Activated CD4-positive, alpha-beta T cell treated with anti-CD3 and anti-CD28 coated beads, Interleukin-10, Interleukin-2, amounts not matched to agents 100 ng/mL and 50 ng/mL, durations not matched to agents 16 hours and 8 hours (primary cell): ENCODE measurements around the gene PIP5K1C.

ENCODE experiments used
- DNase-seq: peaks from one replicate; pipeline ENCODE4 v3.0.0-alpha.2; 2020

PIP5K1C gene

GRCh38 chr19:3622224-3622623, 78.0 kb downstream of the PIP5K1C start:
- no peak for DNase-seq

DNA sequence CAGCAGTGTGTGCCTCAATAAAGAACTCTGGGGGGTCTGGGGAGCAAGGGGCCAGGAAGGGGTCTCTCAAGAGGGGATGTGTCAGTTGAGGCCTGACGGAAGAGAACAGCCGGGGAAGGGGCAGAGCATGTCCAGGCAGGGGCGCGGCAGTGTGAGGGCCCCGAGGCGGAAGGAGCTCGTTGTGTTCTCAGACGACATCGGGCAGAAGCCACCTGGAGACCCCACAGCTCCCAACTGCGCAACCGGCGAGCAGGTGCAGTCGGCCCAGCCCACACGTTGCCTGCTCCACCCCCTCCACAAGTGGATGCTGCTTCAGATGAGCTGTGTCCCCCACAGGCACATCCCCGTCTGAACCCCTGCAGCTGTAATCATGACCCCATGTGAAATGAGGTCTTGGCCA, 78.6 kb downstream of the PIP5K1C start:
- DNase-seq, result no peak

GRCh38 chr19:3620817-3621547, 79.3 kb downstream of the PIP5K1C start:
- DNase-seq, result no peak

DNA sequence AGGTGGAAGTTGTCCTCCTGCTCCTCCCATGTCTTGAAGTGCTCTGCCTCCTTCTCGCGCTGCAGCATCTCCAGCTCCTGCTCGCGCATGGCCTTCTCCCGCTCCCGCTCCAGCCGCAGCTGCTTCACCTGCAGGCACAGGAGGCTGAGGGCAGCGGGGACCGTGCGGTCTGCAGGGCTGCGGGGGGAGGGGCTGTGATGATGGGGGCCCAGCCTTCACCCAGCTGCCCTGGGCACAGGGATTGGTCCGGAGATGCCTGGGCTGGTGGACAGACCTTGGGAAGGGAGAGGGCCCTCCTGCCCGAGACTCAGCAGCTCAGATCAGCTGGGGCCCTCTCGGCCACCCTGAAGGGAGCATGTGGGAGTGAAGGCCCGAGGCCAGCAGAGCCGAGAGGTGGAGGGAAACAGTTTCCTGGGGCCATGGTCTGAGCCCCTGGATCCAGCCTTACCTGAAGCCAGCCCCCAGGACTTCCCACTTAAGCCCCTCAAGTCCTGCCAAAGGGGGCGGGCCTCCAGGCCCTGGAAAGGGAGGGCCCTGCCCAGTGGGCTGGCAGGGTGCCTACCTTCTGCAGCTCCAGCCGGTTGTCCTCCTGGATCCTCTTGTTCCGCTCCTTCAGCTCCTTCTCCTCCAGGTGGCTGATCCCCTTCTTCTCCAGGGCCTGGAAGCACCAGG, 80.0 kb downstream of the PIP5K1C start:
- no peak for DNase-seq

DNA sequence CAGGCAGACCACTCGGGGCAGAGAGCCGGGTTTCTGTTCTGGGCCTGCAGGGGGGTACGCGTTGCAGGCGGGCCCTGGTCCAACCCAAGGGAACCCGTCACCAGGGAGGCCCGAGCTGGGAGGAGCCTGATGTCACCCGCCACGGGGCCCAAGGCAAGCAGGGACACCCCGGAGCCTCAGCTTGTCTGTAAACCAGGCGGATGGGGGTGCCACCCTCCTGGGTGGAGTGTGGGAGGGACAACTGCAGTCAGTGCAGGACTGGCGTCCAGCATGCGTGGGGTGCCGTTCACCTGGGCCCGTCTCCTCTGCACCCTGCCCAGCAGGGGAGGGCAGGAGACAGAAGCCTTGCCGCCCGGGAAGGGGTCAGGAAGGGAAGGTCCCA, 80.6 kb downstream of the PIP5K1C start:
- DNase-seq, result no peak

- DNase-seq, result no peak
Measured at GRCh38 chr19:3618811-3619630, 81.2 kb downstream of the PIP5K1C start.

DNA sequence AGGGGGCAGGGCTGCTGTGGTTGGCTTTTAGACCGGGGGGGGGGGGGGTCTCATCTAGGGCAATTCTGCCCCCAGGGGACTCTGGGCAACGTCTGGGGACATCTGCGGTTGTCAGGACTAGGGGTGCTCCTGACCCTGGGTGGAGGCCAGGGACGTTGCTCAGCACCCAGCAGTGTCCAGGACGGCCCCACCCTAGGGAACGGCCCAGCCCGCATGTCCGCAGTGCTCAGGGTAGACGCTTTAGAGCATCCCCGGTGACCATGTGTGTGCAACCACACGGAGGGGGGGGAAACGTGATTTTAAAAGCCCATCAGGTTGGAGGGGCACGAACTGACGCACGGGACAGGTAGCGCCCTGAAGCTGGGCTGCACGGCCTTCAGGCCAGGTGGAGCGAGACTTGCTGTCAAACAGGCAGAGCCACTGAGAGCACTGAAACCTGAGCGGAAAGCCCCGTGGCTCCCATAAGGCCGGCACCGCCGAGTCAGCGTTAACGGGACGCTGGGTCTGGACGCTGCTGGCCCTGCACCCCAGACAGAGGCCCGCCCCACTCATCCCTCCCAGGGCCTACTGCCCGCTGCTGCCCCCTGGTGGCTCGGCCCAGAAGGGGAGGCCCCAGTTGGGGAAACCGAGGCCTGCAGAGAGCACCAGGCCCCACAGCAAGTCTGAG, 82.0 kb downstream of the PIP5K1C start:
- peak; percentile 56 for DNase-seq

DNA sequence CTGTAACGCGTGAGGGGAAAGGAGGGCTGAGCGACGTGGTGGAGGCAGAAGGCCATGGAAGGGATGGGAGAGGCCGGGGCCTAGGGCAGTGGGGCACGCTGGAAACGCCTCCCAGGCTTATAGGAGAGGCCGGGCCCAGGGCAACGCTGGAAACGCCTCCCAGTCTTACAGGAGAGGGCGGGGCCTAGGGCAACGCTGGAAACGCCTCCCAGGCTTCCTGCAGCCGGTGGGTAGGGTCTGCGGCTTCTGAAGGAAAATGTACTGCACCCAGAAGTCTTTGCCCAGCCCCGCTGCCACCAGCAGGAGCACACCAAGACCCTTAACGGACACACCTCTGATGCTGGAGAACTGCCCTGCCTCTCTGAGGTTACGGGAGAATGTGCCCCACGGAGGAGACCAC, 82.8 kb downstream of the PIP5K1C start:
- DNase-seq, result peak; percentile 27

DNA sequence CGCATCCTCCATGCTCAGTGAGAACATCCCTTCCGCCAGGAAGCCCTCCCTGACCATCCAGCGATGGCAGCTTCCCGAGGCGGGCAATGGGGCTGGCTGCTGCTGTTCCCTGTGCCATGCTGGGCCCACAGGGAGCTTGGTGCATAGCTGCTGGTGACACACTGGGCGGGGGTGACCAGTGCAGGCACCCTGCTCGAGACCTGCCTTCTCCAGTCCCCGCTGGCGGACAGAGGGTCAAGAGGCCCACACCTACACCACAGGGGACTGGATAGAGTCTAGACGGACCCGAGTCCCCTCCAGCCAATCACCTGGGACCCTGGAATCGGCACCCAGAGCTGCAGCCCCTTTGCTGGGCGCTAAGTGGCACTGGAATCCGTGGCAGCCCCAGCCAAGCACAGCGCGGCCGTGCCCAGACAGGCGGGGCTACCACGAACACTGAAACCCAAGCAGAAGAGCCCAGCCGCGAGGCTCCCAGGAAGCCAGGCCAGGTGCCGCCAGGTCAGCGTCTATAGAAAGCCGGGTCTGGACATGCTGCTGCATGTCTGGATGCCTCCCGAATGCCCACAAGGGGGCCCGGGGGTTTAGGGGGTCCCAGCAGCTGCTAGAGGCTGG, 84.6 kb downstream of the PIP5K1C start:
- DNase-seq, result no peak

DNA sequence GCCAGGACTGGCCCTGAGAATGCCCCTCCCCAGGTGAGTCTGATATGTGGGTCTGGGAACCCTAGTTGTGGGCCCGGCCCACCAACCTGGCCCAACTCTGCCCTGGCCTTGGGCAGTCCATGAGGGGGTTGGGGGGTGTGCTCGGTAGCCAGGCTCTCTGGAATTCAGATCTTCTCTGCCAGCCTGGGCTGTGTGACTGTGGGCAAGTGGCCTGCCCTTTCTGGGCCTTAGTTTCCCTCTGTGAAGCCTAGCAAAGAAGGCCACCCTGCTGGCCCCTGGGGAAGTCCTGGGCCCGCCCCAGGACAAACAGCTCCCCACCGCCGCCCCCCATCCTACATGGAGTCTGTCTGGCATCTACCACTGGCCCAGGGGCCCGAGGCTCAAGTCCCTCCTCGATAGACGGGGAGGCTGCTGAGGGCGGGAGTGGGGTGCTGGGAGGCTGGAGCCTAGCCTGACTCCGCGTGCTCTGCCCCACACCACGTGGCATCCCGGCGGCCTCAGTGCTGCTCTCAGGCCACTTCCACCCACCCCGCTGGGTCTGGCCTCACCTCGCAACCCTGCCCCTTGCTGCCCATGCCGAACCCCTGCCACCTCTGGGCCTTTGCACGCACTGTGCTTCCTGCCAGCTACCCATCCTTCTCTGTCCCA, 85.3 kb downstream of the PIP5K1C start:
- DNase-seq, result no peak

DNA sequence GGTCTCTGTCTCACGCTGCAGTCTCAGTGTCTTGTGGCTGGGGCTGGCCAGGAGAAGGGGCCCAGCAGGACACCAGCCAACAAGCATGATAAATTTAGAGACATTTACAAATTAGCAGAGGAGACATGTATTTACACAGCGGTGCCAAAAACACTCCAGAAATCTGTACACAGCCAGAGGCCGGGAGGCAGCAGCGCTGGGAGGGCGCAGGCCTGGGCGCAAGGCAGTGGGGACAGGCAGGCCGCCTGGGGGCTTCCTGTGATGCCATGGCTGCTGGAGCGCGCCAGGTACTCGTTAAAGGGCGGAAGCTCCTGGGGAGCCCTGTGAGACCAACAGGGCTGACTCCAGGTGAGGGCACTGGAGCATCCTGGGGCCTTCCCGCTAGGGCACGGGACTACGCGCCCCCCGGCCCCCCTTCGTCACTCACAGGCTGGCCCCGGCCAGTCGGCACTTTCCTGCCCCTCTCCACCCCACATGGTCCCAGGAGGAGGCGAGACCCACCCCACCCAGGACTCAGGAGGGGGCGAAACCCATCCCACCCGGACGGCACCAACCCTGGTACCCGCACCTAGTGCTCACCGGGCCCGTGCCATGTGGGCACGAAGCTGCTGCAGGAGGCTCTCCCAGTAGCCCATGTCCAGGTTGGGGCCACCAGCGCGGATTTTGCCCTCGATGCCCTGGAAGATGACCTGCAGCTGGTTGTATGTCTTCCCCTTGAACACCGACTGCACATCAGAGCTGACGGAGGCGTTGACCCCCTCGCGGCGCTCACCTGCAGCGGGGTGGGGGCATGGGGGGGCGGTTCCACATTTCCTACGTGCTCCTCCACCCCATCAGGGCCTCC, 86.2 kb downstream of the PIP5K1C start:
- DNase-seq, result no peak

DNA sequence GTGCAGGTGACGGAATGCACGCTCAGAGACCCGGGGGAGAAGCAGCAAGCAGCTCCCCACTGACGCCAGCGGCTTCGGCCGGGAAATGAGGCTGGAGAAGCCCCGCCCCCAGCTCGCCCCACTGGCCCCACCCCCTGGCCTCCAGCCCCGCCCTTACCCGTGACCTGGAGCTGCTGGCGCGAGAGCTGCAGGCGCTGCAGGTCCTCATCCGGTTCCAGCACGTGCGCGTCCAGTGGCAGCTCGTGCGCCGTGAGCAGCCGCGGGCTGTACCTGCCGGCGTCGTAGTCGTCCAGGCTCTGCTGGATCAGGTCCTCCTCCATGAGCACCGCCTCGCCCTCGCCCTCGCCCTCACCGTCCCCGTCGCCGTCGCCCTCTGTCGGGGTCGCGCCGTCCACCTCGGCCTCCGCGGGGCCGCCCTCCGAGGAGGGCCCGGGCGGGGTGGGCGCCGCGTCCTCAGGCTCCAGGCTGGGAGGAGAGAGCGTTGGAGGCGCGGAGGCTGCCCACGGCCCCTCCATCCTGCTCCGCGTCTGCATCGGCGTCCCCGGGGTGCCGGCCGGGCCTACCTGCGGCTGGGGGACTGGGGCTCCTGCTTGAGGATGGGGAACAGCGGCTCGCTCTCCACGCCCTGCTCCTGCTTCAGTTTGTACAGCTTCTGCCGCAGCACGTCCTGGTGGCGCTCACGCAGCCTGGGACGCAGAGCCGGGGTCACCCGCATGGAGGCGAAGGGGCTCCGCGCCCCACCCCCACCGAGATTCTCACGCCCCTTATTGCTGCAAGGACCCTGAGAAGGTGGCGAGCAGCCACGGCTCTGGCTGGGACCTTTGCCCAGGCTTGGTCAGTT, 87.1 kb downstream of the PIP5K1C start:
- no peak for DNase-seq

- no peak for DNase-seq
Measured at GRCh38 chr19:3612330-3612729, 87.9 kb downstream of the PIP5K1C start.

- DNase-seq, result no peak
Measured at GRCh38 chr19:3611841-3612240, 88.4 kb downstream of the PIP5K1C start.

DNA sequence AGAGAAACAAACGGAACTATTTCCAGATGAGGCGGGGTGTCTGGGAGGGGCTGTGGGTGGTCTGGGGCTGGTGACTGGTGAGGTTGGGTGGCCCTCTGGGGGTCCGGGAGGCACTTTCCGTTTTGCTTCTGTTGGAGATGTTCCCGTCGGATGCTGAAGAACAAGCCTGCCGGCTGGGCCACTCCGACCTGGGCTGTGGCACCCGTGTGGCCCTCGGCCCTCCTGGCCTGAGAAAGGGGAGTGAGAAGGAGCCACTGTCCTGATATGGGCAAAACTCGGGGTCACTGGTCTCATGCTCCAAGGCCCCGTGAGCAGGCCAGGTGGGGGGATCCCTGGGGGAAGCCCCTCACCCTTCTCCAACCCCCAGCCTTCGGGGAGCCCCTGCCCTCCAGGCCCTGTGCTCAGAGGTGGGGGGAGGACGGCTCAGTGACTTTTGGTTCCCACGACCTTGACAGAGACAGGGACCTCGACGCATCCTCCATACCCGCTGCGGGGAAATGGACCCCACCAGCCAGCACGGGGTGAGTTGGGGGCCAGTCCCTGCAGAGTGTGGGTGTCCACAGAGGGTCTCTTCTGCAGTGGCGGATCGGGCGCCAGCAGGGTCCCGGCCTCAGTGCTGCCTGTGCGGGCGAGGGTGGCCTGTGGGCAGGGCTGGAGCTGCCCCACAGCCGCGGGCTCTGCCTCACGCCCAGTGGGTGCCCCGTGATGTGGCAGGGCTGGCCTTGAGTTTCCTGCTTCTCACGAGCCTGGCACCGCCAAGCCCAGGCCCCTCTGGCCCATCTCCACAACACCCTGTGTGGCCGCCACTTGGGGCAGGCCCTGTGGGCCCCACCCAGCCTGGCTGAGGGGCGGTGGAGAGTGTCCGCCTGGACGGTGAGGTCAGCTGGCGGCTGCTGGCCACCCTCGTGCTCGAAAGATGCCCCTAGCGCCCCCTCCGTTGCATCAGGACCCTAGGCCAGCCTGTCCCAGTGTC, 89.2 kb downstream of the PIP5K1C start:
- DNase-seq, result no peak

DNA sequence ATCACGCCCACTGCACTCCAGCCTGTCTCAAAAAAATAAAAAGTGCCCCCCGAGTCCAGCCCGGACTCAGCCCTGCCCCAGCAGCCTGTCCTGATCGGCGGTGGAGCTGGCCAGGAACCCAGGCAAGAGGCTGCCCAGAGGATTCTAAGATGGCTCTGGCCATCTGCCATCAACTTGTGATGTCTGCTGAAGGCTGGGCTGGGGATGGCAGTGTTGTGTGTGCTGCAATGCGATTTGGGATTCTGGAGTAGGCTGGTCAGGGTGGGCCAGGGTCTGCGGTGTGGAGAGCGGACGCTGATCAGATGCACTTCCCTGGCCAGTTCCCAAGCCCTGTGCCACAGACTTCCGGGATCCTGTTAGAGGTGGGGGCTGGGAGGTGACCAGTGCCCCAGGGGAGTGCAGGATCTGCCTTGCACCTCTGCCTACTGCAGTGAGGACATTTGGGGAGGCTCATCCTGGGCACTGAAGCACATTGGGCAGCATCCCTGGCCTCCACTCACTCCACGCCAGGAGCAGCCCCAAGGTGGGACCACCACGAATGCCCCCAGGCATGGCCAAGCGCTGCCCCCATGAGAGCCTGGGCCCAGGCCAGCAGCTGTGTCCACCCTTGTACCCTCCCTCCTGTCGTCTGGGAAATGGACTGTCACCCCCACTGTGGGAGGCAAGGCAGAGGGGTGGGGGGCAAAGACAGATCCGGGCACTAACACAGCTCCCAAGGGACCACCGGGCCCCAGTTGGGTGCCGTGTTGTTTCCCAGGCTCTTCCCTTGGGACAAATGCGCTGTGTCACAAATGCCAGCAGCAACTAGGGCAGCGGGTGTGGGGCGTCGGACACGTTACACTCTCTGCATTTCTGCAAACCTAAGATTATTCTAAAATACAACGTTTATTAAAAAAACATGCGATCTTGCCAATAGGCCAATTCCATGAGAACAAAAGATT, 90.2 kb downstream of the PIP5K1C start:
- no peak for DNase-seq

DNA sequence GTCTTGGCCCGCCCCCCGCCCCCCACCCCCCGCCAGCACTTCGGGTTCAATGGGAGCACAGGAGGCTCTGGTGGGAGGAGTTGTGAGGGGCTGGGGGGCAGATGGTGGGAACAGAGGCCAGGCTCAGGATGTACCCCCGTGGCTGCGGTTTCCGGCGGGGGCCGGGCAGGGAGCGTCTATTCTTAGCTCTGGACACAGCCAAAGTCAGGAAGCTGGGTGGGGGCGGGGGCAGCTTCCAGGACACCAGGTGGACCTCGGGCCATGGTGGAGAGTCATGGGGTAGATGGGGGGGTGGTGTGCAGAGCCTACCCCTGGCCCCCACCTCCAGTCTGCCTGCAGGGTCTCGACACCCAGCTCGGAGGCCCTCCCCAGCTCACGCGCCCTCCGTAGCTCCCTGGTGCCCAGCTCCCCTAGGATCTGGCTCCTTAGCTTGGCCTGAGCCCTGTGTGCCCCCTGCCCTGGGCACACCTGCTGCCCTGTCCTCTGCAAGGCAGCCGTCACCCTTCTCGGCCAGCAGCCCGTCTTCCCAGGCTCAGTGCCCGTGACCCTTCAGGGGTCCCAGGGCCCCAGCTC, 91.4 kb downstream of the PIP5K1C start:
- DNase-seq, result no peak
